ENCODE data around the gene ARMC5. TPM values are rescaled to one million over a fixed set of nuclear protein-coding genes. Genes with fewer than 3 reads are reported as not detected.
A peak's percentile ranks its signal among the peaks of the same experiment; 100 is the strongest.

ARMC5 gene
- total RNA-seq, 4 donors from 2014 or later: 4.7 to 14.2 (median 8.7) TPM

DNA sequence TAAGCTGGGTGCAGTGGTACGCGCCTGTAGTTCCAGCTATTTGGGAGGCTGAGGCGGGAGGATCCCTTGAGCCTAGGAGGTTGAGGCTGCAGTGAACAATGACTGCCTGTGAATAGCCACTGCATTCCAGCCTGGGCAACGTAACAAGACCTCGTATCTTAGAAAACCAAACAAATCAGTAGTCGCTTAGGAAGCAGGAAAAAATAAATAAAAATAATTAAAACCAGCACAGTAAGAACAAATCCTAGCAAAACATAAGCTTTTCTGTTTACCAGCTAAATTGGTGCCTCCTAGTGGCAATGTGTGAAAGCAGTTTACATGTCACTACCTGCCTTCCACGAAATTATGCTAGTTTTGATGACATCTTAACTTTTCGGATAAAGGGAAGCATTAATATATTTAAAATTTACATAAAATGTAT is 1.3 kb downstream of the ARMC5 start:
- TF ChIP-seq EP300 (IDR thresholded peaks at IDR 0.05): no peak
- TF ChIP-seq, protein P1, sequence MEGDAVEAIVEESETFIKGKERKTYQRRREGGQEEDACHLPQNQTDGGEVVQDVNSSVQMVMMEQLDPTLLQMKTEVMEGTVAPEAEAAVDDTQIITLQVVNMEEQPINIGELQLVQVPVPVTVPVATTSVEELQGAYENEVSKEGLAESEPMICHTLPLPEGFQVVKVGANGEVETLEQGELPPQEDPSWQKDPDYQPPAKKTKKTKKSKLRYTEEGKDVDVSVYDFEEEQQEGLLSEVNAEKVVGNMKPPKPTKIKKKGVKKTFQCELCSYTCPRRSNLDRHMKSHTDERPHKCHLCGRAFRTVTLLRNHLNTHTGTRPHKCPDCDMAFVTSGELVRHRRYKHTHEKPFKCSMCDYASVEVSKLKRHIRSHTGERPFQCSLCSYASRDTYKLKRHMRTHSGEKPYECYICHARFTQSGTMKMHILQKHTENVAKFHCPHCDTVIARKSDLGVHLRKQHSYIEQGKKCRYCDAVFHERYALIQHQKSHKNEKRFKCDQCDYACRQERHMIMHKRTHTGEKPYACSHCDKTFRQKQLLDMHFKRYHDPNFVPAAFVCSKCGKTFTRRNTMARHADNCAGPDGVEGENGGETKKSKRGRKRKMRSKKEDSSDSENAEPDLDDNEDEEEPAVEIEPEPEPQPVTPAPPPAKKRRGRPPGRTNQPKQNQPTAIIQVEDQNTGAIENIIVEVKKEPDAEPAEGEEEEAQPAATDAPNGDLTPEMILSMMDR (IDR thresholded peaks at IDR 0.05): peak in 3 of 4 experiments; percentile 47 to 56 (median 53)
- H3K4me3 ChIP-seq: peak overlapping the region in 1 of 2 donors; percentile 66
- peaks cover 0 to 45% (median 30%) of the 10 kb centered on the region in 3 donors for H3K4me1 ChIP-seq
- H3K9me3 ChIP-seq: no peaks in the 10 kb centered on the region
- no peaks in the 10 kb centered on the region for H3K27me3 ChIP-seq
- 37 to 38% methylated on average over 8 of the region's 8 CpGs for WGBS, 2 donors (ENCODE audit: low coverage in 1 of 2)
- peaks cover 0 to 48% of the 10 kb centered on the region in 2 donors for H3K36me3 ChIP-seq
- no peak for ATAC-seq
- H3K27ac ChIP-seq: peak overlapping the region; percentile 44 to 100 (median 95)

DNA sequence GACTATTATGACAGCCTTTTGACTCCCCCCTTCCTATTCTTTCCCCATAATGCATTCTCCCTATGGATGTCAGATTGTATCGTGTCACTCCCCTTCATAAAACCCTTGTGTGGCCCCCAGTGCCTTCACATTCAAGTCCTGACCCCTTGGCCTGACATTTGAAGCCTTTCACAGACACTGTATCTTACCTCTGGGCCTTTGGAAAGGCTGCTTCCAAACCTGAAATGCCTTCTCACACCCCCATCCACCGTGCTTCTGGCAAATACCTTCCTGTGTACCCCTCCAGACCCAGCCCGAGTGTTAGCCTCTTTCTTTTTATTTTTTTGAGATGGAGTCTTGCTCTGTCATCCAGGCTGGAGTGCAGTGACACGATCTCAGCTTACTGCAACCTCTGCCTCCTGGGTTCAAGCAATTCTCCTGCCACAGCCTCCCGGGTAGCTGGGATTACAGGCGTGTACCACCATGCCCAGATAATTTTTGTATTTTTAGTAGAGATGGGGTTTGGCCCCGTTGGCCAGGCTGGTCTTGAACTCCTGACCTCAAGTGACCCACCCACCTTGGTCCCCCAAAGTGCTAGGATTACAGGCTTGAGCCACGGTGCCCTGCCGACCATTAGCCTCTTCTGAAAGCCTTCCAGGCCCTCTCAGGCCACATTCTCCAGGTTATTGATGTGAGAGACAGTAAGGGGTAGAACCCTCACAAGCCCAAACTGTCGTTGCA is 2.1 kb downstream of the ARMC5 start:
- 83 to 84% methylated on average over 6 to 8 of the region's 10 CpGs for WGBS, 2 donors (ENCODE audit: low coverage in 1 of 2)
- H3K4me3 ChIP-seq: no peak overlapping the region
- no peaks in the 10 kb centered on the region for H3K9me3 ChIP-seq
- peaks cover 0 to 38% (median 25%) of the 10 kb centered on the region in 3 donors for H3K4me1 ChIP-seq
- no peaks in the 10 kb centered on the region for H3K27me3 ChIP-seq
- peaks cover 0 to 56% of the 10 kb centered on the region in 2 donors for H3K36me3 ChIP-seq
- TF ChIP-seq, protein P1 (IDR thresholded peaks at IDR 0.05): no peak
- no peak for TF ChIP-seq EP300 (IDR thresholded peaks at IDR 0.05)
- no peak for TF ChIP-seq POLR2A (IDR thresholded peaks at IDR 0.05)
- no peak for TF ChIP-seq POLR2AphosphoS5 (IDR thresholded peaks at IDR 0.05)
- peak overlapping the region in 3 of 4 donors; percentile 92 to 100 (median 98) for H3K27ac ChIP-seq
- ATAC-seq: no peak

DNA sequence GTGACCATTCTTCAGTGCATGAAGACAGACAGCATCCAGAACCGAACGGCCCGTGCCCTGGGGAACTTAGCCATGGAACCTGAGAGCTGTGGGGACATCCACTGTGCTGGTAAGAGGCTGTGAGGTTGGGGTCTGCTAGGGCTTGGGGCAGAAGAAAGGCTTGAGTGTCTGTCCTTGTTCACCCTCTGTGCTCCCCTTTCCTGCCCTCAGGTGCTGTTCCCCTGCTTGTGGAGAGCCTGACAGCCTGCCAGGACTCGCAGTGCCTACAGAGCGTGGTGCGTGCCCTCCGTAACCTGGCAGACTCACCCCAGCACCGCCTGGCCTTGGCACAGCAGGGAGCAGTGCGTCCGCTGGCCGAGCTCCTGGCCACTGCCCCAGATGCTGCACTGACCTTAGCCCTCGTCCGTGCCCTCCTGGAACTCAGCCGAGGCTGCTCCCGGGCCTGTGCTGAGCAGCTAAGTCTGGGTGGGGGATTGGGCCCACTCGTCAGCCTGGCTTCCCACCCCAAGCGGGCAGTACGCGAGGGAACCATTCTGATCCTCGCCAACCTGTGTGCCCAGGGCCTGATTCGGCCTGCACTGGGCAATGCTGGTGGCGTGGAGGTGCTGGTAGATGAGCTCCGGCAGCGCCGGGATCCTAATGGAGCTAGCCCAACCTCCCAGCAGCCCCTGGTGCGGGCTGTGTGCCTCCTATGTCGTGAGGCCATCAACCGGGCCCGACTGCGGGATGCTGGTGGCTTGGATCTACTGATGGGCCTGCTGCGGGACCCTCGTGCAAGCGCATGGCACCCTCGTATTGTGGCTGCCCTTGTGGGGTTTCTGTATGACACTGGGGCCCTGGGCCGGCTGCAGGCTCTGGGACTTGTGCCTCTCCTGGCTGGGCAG is 2.9 kb downstream of the ARMC5 start:
- no peak for ATAC-seq
- Histone ChIP-seq H3K27me3 (no peaks in the 10 kb centered on the region), H3K27ac (no peak overlapping the region), H3K36me3 (peaks cover 0 to 59% of the 10 kb centered on the region in 2 donors), H3K9me3 (no peaks in the 10 kb centered on the region), H3K4me1 (peaks cover 0 to 30% (median 17%) of the 10 kb centered on the region in 3 donors), H3K4me3 (no peak overlapping the region)
- 88% methylated on average over 5 of the region's 35 CpGs; no CpG with 5 or more reads in 1 of the 2 donors for WGBS, 2 donors (ENCODE audit: low coverage in 1 of 2)
- TF ChIP-seq POLR2AphosphoS5 (IDR thresholded peaks at IDR 0.05) (no peak), POLR2A (IDR thresholded peaks at IDR 0.05) (no peak)

DNA sequence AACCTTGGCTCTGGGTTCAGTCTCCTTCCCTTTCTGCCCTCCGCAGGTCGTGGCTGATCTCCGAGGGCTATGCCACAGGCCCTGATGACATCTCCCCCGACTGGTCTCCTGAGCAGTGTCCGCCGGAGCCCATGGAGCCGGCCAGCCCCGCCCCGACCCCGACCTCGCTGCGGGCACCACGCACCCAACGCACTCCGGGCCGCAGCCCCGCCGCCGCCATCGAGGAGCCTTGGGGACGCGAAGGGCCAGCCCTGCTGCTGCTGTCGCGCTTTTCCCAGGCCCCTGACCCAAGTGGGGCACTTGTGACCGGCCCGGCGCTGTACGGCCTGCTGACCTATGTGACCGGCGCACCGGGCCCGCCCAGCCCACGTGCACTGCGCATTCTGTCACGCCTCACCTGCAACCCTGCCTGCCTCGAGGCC is 5.1 kb downstream of the ARMC5 start:
- no peak for ATAC-seq
- Histone ChIP-seq H3K27me3 (no peaks in the 10 kb centered on the region), H3K27ac (no peak overlapping the region), H3K9me3 (no peaks in the 10 kb centered on the region), H3K4me1 (peaks cover 0 to 16% (median 6%) of the 10 kb centered on the region in 3 donors), H3K4me3 (no peak overlapping the region), H3K36me3 (peaks cover 0 to 59% of the 10 kb centered on the region in 2 donors)
- 85% methylated on average over 4 of the region's 36 CpGs; no CpG with 5 or more reads in 1 of the 2 donors for WGBS, 2 donors (ENCODE audit: low coverage in 1 of 2)
- TF ChIP-seq POLR2AphosphoS5 (IDR thresholded peaks at IDR 0.05) (no peak), POLR2A (IDR thresholded peaks at IDR 0.05) (no peak), EP300 (IDR thresholded peaks at IDR 0.05) (no peak)
- TF ChIP-seq, protein P1 (IDR thresholded peaks at IDR 0.05): no peak

DNA sequence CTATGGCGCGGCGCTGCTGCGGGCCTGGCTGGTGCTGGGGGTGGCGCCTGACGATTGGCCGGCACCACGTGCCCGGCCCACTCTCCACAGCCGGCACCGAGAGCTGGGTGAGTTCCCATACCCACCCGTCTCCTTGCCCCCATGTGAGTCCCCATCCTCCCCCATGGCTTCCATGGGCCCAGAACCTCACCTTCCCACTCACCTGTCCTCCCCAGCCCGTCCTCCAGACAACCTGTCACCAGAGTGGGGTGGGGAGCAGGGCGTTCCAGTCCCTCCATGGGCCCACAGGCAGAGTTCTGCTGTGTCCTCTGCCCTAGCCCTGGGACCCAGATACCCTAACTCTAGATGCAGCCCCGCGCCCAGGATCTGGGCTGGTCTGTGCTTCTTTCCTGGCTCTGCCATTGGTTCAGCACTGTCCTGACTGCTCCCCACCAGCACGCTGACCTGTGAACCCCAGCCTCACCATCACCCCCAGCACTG is 5.5 kb downstream of the ARMC5 start:
- Histone ChIP-seq H3K27me3 (no peaks in the 10 kb centered on the region), H3K4me1 (peaks cover 0 to 16% (median 6%) of the 10 kb centered on the region in 3 donors), H3K9me3 (no peaks in the 10 kb centered on the region), H3K36me3 (peaks cover 0 to 59% of the 10 kb centered on the region in 2 donors), H3K4me3 (no peak overlapping the region), H3K27ac (no peak overlapping the region)
- ATAC-seq: no peak
- TF ChIP-seq, protein P1 (IDR thresholded peaks at IDR 0.05): no peak
- TF ChIP-seq POLR2AphosphoS5 (IDR thresholded peaks at IDR 0.05): no peak
- no peak for TF ChIP-seq POLR2A (IDR thresholded peaks at IDR 0.05)
- TF ChIP-seq EP300 (IDR thresholded peaks at IDR 0.05): no peak
- WGBS, 2 donors (ENCODE audit: low coverage in 1 of 2): 93 to 100% methylated on average over 8 of the region's 17 CpGs
